ENCODE results near the gene GRK2.

GRK2 gene

DNA sequence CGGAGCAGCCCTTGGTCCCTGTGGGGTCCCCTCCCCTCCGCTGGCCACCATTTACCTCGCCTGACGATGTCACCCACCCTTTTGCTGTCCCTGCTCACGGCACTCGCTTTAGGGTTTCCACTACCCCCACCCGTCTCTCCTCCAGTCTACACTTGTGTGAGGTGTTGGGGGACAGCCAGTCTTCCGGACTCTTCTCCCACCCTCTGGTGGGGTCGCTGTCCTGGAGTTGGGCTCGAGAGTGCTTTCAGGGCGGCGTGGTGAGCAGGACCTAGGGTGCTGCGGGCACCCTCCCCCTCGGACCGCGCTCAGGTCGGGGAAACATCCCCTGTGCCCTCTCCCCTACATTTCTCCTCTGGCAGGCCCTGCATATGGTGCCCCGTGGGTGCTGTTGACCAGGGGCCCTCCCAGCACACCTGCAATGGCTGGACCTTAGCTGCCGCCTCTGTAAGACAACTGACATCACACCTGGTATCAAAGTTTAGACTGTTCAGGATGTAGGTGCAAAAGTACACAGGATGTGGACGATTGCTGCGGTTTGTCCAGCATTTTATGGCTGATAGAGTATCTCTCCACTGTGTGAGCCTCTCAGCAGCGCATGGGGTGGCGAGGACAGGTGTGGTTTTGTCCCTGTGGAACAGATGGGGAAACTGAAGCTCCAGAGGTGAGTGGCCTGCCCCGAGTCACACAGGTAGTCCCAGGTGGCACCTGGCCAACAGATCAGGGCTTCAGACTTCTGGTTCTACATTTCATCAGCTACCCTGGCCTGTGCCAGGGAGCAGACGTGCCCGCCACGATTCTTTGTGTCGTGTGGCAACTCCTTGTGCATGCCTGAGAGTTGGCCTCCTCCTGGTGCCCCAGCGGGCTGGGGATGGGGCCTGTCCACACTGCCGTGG is 1.2 kb downstream of the GRK2 start:
- no peak for DNase-seq (ENCODE audit: low read depth)
- TF ChIP-seq, protein P1, sequence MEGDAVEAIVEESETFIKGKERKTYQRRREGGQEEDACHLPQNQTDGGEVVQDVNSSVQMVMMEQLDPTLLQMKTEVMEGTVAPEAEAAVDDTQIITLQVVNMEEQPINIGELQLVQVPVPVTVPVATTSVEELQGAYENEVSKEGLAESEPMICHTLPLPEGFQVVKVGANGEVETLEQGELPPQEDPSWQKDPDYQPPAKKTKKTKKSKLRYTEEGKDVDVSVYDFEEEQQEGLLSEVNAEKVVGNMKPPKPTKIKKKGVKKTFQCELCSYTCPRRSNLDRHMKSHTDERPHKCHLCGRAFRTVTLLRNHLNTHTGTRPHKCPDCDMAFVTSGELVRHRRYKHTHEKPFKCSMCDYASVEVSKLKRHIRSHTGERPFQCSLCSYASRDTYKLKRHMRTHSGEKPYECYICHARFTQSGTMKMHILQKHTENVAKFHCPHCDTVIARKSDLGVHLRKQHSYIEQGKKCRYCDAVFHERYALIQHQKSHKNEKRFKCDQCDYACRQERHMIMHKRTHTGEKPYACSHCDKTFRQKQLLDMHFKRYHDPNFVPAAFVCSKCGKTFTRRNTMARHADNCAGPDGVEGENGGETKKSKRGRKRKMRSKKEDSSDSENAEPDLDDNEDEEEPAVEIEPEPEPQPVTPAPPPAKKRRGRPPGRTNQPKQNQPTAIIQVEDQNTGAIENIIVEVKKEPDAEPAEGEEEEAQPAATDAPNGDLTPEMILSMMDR (IDR thresholded peaks at IDR 0.05; ENCODE audit: control insufficient read depth, extremely low read depth, insufficient read depth): no peak
- peak overlapping the region; percentile 94 for H3K4me3 ChIP-seq (ENCODE audit: low read depth, low read length)

DNA sequence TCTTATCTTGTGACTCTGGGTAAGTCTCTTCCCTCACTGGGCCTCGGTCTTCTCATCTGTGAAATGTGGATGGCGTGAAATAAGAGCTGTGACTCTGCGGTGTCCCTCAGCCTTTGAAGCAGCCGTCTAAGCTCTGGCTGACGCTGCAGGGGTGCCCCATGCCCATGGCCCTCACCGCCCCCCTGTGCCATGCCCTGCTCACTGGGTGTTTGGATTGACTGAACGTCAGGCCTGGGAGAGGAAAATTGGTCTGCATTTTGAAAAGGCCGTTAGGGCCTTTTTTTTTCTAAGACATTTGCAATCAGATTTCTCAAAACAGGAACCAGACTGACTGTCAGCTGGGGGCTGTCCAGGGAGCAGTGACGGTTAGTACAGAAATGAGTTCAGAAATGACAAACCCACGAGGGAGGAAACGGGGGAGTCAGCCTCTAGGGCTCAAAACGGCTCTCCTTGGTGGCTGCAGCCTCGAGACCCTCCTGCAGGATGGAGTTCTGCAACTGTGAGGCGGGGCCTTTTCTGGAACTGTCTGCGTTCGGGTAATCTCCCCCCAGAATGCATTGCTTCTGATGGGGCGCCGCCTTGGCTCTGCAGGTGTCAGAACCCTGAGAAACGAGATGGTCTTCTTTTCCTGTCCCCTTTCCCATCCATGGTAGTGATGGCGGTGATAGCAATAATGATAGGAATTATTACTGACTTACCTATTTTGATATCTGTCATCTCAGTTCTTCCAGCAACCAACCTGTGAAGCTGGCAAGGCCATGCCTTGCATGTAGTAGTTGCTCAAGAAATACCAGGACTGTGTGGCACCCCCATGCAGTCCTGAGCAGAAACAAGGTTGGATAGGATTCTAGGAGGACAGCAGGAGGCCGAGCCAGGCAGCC is 2.0 kb downstream of the GRK2 start:
- DNase-seq (ENCODE audit: low read depth): no peak

DNA sequence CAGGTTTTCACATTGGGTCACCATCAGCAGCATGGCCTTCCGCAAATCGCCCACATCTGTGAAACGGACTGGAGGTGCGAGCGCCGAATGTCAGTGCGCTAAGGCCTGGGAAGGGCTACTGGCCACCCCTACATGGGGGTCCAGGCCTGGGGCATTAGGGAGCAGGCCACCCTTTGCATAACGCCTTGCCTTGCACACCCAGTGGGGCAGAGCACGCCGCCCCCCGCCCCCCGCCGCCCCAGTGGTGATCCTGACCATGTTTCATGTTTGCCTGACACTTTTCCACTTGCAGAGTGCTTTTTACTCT is 2.6 kb downstream of the GRK2 start:
- H3K4me3 ChIP-seq (ENCODE audit: low read depth, low read length): no peak overlapping the region
- no peak for DNase-seq (ENCODE audit: low read depth)

More for the DNA sequence above, 2.0 kb downstream of the GRK2 start:
- TF ChIP-seq, protein P1 (IDR thresholded peaks at IDR 0.05; ENCODE audit: control insufficient read depth, extremely low read depth, insufficient read depth): no peak
- H3K4me3 ChIP-seq (ENCODE audit: low read depth, low read length): peak overlapping the region; percentile 94

DNA sequence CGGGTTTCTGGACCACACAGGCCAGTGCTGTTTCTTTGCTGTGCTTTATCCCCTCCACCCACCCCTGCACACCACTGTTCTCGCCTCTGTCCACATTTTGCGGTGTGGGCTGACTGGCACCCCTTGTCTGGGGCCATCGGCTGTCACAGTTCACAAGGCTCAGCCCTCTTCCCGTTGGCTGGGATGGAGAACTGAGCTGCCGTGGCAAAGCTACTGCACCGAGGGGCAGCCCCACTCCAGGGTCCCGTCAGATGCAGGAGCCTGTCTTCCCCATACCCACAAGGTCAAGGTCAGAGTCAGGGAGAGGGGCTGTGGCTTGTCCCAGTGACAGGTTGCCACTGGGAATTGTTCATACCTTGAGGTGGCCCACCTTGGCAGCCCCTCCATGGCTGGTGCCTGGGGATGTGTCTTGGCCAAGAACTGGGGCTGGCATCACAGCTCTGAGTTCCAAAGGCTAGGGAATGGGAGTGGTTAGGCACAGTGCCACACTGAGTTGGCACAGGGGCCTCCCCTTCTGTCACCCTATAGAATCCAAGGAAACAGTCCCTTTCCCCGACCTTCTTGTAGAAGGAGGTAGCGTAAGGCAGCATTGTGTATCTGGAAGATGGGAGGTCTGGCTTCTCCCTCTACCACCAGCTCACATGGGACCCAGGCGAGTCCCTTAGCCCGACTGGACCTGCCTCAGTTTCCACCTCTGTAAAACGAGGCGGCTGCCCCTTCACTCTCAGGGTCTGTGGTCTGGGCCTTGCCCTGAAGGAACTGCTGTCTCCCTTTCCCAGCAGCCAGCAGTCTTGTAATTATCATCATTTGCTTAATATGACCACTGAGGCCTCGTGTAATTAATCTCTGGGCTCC is 3.4 kb downstream of the GRK2 start:
- TF ChIP-seq, protein P1 (IDR thresholded peaks at IDR 0.05; ENCODE audit: control insufficient read depth, extremely low read depth, insufficient read depth): no peak
- DNase-seq (ENCODE audit: low read depth): peak; percentile 68
- H3K4me3 ChIP-seq (ENCODE audit: low read depth, low read length): peak overlapping the region; percentile 48

More for the DNA sequence above, 2.6 kb downstream of the GRK2 start:
- TF ChIP-seq, protein P1 (IDR thresholded peaks at IDR 0.05; ENCODE audit: control insufficient read depth, extremely low read depth, insufficient read depth): no peak

DNA sequence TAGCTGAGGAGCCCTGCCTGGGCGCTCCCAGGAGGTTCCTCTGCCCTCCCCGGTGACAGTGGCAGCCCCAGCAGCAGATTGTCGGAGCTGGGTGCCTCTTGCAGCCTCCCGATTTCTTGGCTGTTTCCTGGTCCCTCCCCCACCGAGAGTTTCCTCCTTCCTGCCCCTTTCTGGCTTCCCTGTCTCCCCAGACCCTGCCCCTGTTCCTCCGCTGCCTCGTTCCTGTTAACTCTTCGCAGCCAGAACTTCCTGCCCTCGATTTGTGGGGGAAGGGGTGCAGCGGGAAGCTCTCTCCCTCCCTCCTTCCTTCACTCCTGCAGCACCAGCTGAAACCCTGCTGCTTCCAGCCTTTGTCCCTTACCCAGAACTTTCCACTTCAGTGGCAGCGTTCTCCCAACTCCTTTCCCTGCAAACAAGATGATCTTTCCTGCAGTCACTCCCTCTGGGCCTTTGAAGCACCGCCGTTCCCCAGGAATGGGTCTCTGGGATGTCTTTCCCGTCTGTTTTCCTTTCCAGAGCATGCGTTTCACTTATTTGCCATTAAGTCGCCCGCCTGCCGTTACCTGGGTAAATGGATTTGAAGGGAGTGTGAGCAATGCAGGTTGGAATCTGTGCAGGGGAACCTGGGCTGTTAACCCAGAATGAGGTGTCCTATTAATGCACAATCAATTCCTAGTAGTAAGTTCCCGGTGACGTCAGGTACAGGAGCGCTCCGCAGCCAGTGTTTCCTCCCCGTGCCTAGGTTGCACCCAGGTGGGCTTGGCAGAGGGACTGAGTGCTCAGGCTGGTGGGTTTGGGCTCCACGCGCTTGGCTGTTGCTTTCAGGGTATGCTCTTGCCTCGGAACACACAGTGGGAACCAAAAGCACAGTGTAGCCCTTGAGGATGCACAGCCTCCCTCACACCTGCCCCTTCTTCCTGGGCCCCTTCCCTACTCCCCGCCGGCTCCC is 4.3 kb downstream of the GRK2 start:
- TF ChIP-seq, protein P1 (IDR thresholded peaks at IDR 0.05; ENCODE audit: control insufficient read depth, extremely low read depth, insufficient read depth): no peak
- H3K4me3 ChIP-seq (ENCODE audit: low read depth, low read length): peak overlapping the region; percentile 48
- DNase-seq (ENCODE audit: low read depth): no peak

All from LNCaP clone FGC (cell line).